ENCODE results near the gene FAT4. TPM values are rescaled to one million over a fixed set of nuclear protein-coding genes. Genes with fewer than 3 reads are reported as not detected.

Gene FAT4
- polyA plus RNA-seq, 1 donor from 2014 or later = 5.6 TPM

DNA sequence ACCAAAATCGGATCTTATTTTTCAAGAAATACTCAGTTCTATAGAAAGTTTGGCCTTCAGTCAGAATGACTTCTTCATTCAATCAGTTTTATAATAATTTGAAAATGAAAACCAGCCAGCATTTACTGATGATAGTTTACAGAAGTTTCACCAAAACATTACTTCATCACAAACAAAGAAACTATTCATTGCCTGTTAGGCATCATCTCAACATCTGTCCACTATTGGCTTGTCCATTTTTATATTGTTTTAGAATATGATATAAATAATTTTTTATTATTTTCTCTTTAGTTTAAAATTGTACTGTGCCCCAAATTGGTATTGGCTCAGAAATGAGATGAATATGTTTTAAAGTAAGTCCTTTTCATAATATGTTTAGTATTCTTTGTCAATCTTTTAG is 38.4 kb downstream of the FAT4 start:
- Histone ChIP-seq H3K36me3 (ENCODE audit: insufficient read depth, low read length) (no peaks in the 10 kb centered on the region), H3K9ac (ENCODE audit: low read length) (no peak overlapping the region), H3K79me2 (replicated peaks; ENCODE audit: insufficient read depth, low read length) (no peaks in the 10 kb centered on the region), H3K9me2 (ENCODE audit: insufficient read depth, low read length) (no peaks in the 10 kb centered on the region), H3F3A (ENCODE audit: insufficient read depth, low read length, poor library complexity, severe bottlenecking) (no peaks in the 10 kb centered on the region), H2AFZ (ENCODE audit: low read depth, low read length) (no peak overlapping the region), H3K4me3 (ENCODE audit: low read length) (no peak overlapping the region), H3K9me3 (ENCODE audit: low read length) (no peaks in the 10 kb centered on the region), H3K27me3 (ENCODE audit: insufficient read depth, low read depth, low read length) (no peaks in the 10 kb centered on the region), H4K20me1 (ENCODE audit: insufficient read depth) (no peaks in the 10 kb centered on the region), H3K4me2 (ENCODE audit: low read length) (no peak overlapping the region), H3K27ac (ENCODE audit: low read length) (no peak overlapping the region)
- TF ChIP-seq EZH2 (IDR thresholded peaks at IDR 0.05; ENCODE audit: borderline replicate concordance, insufficient read depth, low read length, poor library complexity, severe bottlenecking) = no peak
- TF ChIP-seq, protein P1, sequence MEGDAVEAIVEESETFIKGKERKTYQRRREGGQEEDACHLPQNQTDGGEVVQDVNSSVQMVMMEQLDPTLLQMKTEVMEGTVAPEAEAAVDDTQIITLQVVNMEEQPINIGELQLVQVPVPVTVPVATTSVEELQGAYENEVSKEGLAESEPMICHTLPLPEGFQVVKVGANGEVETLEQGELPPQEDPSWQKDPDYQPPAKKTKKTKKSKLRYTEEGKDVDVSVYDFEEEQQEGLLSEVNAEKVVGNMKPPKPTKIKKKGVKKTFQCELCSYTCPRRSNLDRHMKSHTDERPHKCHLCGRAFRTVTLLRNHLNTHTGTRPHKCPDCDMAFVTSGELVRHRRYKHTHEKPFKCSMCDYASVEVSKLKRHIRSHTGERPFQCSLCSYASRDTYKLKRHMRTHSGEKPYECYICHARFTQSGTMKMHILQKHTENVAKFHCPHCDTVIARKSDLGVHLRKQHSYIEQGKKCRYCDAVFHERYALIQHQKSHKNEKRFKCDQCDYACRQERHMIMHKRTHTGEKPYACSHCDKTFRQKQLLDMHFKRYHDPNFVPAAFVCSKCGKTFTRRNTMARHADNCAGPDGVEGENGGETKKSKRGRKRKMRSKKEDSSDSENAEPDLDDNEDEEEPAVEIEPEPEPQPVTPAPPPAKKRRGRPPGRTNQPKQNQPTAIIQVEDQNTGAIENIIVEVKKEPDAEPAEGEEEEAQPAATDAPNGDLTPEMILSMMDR (IDR thresholded peaks at IDR 0.05; ENCODE audit: poor library complexity, severe bottlenecking) = no peak
- TF ChIP-seq EP300 (conservative IDR thresholded peaks at IDR 0.05; ENCODE audit: poor library complexity, severe bottlenecking) = no peak
- TF ChIP-seq, protein P2, sequence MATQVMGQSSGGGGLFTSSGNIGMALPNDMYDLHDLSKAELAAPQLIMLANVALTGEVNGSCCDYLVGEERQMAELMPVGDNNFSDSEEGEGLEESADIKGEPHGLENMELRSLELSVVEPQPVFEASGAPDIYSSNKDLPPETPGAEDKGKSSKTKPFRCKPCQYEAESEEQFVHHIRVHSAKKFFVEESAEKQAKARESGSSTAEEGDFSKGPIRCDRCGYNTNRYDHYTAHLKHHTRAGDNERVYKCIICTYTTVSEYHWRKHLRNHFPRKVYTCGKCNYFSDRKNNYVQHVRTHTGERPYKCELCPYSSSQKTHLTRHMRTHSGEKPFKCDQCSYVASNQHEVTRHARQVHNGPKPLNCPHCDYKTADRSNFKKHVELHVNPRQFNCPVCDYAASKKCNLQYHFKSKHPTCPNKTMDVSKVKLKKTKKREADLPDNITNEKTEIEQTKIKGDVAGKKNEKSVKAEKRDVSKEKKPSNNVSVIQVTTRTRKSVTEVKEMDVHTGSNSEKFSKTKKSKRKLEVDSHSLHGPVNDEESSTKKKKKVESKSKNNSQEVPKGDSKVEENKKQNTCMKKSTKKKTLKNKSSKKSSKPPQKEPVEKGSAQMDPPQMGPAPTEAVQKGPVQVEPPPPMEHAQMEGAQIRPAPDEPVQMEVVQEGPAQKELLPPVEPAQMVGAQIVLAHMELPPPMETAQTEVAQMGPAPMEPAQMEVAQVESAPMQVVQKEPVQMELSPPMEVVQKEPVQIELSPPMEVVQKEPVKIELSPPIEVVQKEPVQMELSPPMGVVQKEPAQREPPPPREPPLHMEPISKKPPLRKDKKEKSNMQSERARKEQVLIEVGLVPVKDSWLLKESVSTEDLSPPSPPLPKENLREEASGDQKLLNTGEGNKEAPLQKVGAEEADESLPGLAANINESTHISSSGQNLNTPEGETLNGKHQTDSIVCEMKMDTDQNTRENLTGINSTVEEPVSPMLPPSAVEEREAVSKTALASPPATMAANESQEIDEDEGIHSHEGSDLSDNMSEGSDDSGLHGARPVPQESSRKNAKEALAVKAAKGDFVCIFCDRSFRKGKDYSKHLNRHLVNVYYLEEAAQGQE (IDR thresholded peaks at IDR 0.05; ENCODE audit: borderline replicate concordance) = no peak
- TF ChIP-seq SMC3 (conservative IDR thresholded peaks at IDR 0.05; ENCODE audit: poor library complexity) = no peak
- no peak for TF ChIP-seq RAD21 (conservative IDR thresholded peaks at IDR 0.05)
- TF ChIP-seq MXI1 (conservative IDR thresholded peaks at IDR 0.05; ENCODE audit: poor library complexity, severe bottlenecking) = no peak
- TF ChIP-seq POLR2AphosphoS5 (IDR thresholded peaks at IDR 0.05) = no peak
- no peak for TF ChIP-seq TAF1 (IDR thresholded peaks at IDR 0.05; ENCODE audit: low read depth)

DNA sequence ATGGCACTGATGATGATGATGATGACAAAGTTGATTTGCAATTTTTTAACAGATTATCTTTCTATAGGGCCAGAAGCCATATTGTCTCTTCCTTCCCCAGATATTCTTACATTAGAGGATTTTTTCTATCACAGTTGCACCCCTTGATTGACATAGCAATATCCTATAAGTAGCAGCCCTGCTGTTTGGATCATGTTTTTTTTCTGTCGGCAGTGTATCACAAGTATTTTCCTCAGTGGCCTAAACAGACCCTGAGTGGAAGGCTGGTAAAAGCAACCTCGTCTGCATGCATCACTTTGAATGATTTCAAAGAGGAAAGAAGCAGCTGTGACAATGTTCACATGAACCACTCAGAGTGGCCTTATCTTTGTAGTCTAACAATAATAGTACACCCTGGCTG is 41.0 kb downstream of the FAT4 start:
- Histone ChIP-seq H3K9me3 (ENCODE audit: low read length) (no peaks in the 10 kb centered on the region), H3K36me3 (ENCODE audit: insufficient read depth, low read length) (no peaks in the 10 kb centered on the region), H3K4me2 (ENCODE audit: low read length) (peak overlapping the region; percentile 28), H3K4me3 (ENCODE audit: low read length) (peak overlapping the region; percentile 5), H3F3A (ENCODE audit: insufficient read depth, low read length, poor library complexity, severe bottlenecking) (no peaks in the 10 kb centered on the region), H3K27me3 (ENCODE audit: insufficient read depth, low read depth, low read length) (no peaks in the 10 kb centered on the region), H4K20me1 (ENCODE audit: insufficient read depth) (no peaks in the 10 kb centered on the region), H2AFZ (ENCODE audit: low read depth, low read length) (no peak overlapping the region), H3K9me2 (ENCODE audit: insufficient read depth, low read length) (no peaks in the 10 kb centered on the region), H3K9ac (ENCODE audit: low read length) (no peak overlapping the region), H3K27ac (ENCODE audit: low read length) (peak overlapping the region; percentile 52), H3K79me2 (replicated peaks; ENCODE audit: insufficient read depth, low read length) (no peaks in the 10 kb centered on the region)
- TF ChIP-seq, protein P1 (IDR thresholded peaks at IDR 0.05; ENCODE audit: poor library complexity, severe bottlenecking) = no peak
- TF ChIP-seq POLR2AphosphoS5 (IDR thresholded peaks at IDR 0.05) = peak; percentile 62
- TF ChIP-seq RAD21 (conservative IDR thresholded peaks at IDR 0.05) = peak; percentile 16
- TF ChIP-seq, protein P2 (IDR thresholded peaks at IDR 0.05; ENCODE audit: borderline replicate concordance) = no peak
- TF ChIP-seq EZH2 (IDR thresholded peaks at IDR 0.05; ENCODE audit: borderline replicate concordance, insufficient read depth, low read length, poor library complexity, severe bottlenecking) = no peak
- TF ChIP-seq EP300 (conservative IDR thresholded peaks at IDR 0.05; ENCODE audit: poor library complexity, severe bottlenecking) = peak; percentile 80
- peak; percentile 15 for TF ChIP-seq SMC3 (conservative IDR thresholded peaks at IDR 0.05; ENCODE audit: poor library complexity)
- TF ChIP-seq MXI1 (conservative IDR thresholded peaks at IDR 0.05; ENCODE audit: poor library complexity, severe bottlenecking) = no peak
- TF ChIP-seq TAF1 (IDR thresholded peaks at IDR 0.05; ENCODE audit: low read depth) = no peak
